Stimulated activated effector memory CD8-positive, alpha-beta T cell treated with anti-CD3 and anti-CD28 coated beads, Interleukin-12 subunit alpha, Interleukin-12 subunit beta, amount 100 ng/mL, for 72 hours (primary cell): ENCODE results near the gene ZNF335.
A peak's percentile ranks its signal among the peaks of the same experiment; 100 is the strongest.
"Not testable (repeated sequence)": the region's sequence is repeated elsewhere in the genome, so short reads cannot be mapped to it uniquely, and the experiment has no call there.

ENCODE experiments used
- ATAC-seq: fragments of 150-1000 bp; cut with Tn5 transposase; 2 replicates; pipeline ENCODE4 v1.10.0; 2021
- DNase-seq, 2 donors: peaks; one replicate each; pipeline ENCODE4 v3.0.0; 2021 to 2022; ENCODE audit warnings: low spot score in 2 of 2
- H3K27ac Mint-ChIP-seq: one replicate; pipeline ENCODE4 v1.8.0; 2022; ENCODE audit warnings: mild to moderate bottlenecking, mixed read lengths
- H3K36me3 Mint-ChIP-seq: one replicate; pipeline ENCODE4 v1.8.0; 2022; ENCODE audit warnings: mild to moderate bottlenecking, mixed read lengths
- H3K4me1 Mint-ChIP-seq: one replicate; pipeline ENCODE4 v1.8.0; 2022; ENCODE audit warnings: mixed read lengths
- H3K4me3 Mint-ChIP-seq: one replicate; pipeline ENCODE4 v1.8.0; 2022; ENCODE audit warnings: mild to moderate bottlenecking, mixed read lengths
- H3K9me3 Mint-ChIP-seq: one replicate; pipeline ENCODE4 v1.8.0; 2022; ENCODE audit warnings: mixed read lengths

The ZNF335 gene

DNA sequence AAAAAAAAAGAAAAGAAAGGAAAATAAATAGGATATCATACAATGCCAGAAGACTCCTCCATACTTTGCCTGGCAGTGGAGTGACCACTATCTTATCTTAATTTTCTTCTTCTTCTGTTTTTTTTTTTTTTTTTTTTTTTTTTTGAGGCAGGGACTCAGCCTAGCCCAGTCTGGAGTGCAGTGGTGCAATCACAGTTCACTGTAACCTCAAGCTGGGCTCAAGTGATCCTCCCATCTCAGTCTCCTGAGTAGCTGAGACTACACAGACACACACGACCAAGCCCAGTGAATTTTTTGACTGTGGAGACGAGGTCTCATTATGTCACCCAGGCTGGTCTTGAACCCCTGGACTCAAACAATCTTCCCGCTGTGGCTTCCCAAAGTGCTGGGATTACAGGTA lies 19.6 kb upstream of the ZNF335 start:
- no peaks in the 10 kb centered on the region for H3K36me3 Mint-ChIP-seq
- DNase-seq (no peak), ATAC-seq (no peak)
- H3K27ac Mint-ChIP-seq: no peak overlapping the region
- peaks cover 18% of the 10 kb centered on the region for H3K4me1 Mint-ChIP-seq
- H3K4me3 Mint-ChIP-seq: no peak overlapping the region
- no peaks in the 10 kb centered on the region for H3K9me3 Mint-ChIP-seq

GRCh38 chr20:45988830-45989229 lies 16.8 kb upstream of the ZNF335 start:
- not testable (repeated sequence) for H3K4me3 Mint-ChIP-seq, ATAC-seq, DNase-seq, H3K27ac Mint-ChIP-seq, H3K4me1 Mint-ChIP-seq, H3K9me3 Mint-ChIP-seq, H3K36me3 Mint-ChIP-seq

GRCh38 chr20:45987108-45987780 lies 15.2 kb upstream of the ZNF335 start:
- H3K27ac Mint-ChIP-seq: no peak overlapping the region
- ATAC-seq (peak; percentile 96), DNase-seq (peak; percentile 76 to 91)
- no peaks in the 10 kb centered on the region for H3K9me3 Mint-ChIP-seq
- no peak overlapping the region for H3K4me3 Mint-ChIP-seq
- H3K4me1 Mint-ChIP-seq: no peaks in the 10 kb centered on the region
- no peaks in the 10 kb centered on the region for H3K36me3 Mint-ChIP-seq

GRCh38 chr20:45985573-45985972 lies 13.6 kb upstream of the ZNF335 start:
- no peak overlapping the region for H3K27ac Mint-ChIP-seq
- no peak for ATAC-seq
- H3K9me3 Mint-ChIP-seq: no peaks in the 10 kb centered on the region
- no peak for DNase-seq
- H3K4me1 Mint-ChIP-seq: no peaks in the 10 kb centered on the region
- no peak overlapping the region for H3K4me3 Mint-ChIP-seq
- no peaks in the 10 kb centered on the region for H3K36me3 Mint-ChIP-seq

- no peaks in the 10 kb centered on the region for H3K4me1 Mint-ChIP-seq
- no peaks in the 10 kb centered on the region for H3K9me3 Mint-ChIP-seq
- H3K4me3 Mint-ChIP-seq: no peak overlapping the region
- DNase-seq (no peak), ATAC-seq (no peak)
- H3K36me3 Mint-ChIP-seq: no peaks in the 10 kb centered on the region
- H3K27ac Mint-ChIP-seq: no peak overlapping the region
These were observed 11.3 kb upstream of the ZNF335 start for GRCh38 chr20:45983279-45983743.

- Mint-ChIP-seq H3K4me3 (no peak overlapping the region), H3K27ac (no peak overlapping the region), H3K4me1 (no peaks in the 10 kb centered on the region), H3K36me3 (no peaks in the 10 kb centered on the region), H3K9me3 (no peaks in the 10 kb centered on the region)
- DNase-seq (no peak), ATAC-seq (no peak)
These were observed 9.3 kb upstream of the ZNF335 start for GRCh38 chr20:45981261-45981660.

GRCh38 chr20:45976086-45976485 lies 4.1 kb upstream of the ZNF335 start:
- Mint-ChIP-seq H3K36me3 (peaks cover 17% of the 10 kb centered on the region), H3K4me1 (peaks cover 8% of the 10 kb centered on the region), H3K4me3 (no peak overlapping the region), H3K9me3 (no peaks in the 10 kb centered on the region), H3K27ac (no peak overlapping the region)
- ATAC-seq (no peak), DNase-seq (no peak)

- peaks cover 19% of the 10 kb centered on the region for H3K36me3 Mint-ChIP-seq
- H3K4me1 Mint-ChIP-seq: peaks cover 8% of the 10 kb centered on the region
- H3K4me3 Mint-ChIP-seq: no peak overlapping the region
- ATAC-seq (no peak), DNase-seq (no peak)
- H3K9me3 Mint-ChIP-seq: no peaks in the 10 kb centered on the region
- no peak overlapping the region for H3K27ac Mint-ChIP-seq
These were observed 3.7 kb upstream of the ZNF335 start for GRCh38 chr20:45975686-45976085.

GRCh38 chr20:45974896-45975565 lies 3.0 kb upstream of the ZNF335 start:
- Mint-ChIP-seq H3K9me3 (no peaks in the 10 kb centered on the region), H3K4me3 (no peak overlapping the region)
- DNase-seq: no peak

GRCh38 chr20:45972500-45973183 lies 639 bp upstream of the ZNF335 start:
- peaks cover 30% of the 10 kb centered on the region for H3K4me1 Mint-ChIP-seq
- H3K9me3 Mint-ChIP-seq: no peaks in the 10 kb centered on the region
- H3K36me3 Mint-ChIP-seq: peaks cover 49% of the 10 kb centered on the region
- no peak for DNase-seq
- H3K4me3 Mint-ChIP-seq: peak overlapping the region; percentile 79
- H3K27ac Mint-ChIP-seq: peak overlapping the region; percentile 100
- peak; percentile 86 for ATAC-seq

More at GRCh38 chr20:45974896-45975565, 3.0 kb upstream of the ZNF335 start:
- Mint-ChIP-seq H3K4me1 (peaks cover 13% of the 10 kb centered on the region), H3K36me3 (peaks cover 25% of the 10 kb centered on the region), H3K27ac (no peak overlapping the region)
- no peak for ATAC-seq

DNA sequence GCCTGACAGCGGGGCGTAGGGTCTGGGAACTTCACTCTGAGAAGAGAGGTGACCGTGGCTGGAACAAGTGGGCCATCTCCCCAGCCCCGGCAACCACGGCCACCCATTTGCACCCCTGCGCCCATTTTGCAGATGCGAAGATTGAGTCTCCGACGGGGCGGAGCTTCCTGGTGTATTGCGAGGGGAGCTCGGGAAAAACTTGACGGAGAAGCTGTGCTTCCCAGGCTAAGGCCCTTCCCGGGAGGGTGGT lies 653 bp downstream of the ZNF335 start:
- Mint-ChIP-seq H3K4me3 (peak overlapping the region; percentile 79), H3K4me1 (peaks cover 30% of the 10 kb centered on the region), H3K36me3 (peaks cover 62% of the 10 kb centered on the region), H3K9me3 (no peaks in the 10 kb centered on the region), H3K27ac (peak overlapping the region; percentile 100)
- ATAC-seq (peak; percentile 12), DNase-seq (no peak)

GRCh38 chr20:45970646-45971424 lies 1.2 kb downstream of the ZNF335 start:
- Mint-ChIP-seq H3K4me3 (peak overlapping the region; percentile 79), H3K36me3 (peaks cover 67% of the 10 kb centered on the region), H3K27ac (peak overlapping the region; percentile 100), H3K4me1 (peaks cover 32% of the 10 kb centered on the region), H3K9me3 (no peaks in the 10 kb centered on the region)
- ATAC-seq: peak; percentile 0
- no peak for DNase-seq

DNA sequence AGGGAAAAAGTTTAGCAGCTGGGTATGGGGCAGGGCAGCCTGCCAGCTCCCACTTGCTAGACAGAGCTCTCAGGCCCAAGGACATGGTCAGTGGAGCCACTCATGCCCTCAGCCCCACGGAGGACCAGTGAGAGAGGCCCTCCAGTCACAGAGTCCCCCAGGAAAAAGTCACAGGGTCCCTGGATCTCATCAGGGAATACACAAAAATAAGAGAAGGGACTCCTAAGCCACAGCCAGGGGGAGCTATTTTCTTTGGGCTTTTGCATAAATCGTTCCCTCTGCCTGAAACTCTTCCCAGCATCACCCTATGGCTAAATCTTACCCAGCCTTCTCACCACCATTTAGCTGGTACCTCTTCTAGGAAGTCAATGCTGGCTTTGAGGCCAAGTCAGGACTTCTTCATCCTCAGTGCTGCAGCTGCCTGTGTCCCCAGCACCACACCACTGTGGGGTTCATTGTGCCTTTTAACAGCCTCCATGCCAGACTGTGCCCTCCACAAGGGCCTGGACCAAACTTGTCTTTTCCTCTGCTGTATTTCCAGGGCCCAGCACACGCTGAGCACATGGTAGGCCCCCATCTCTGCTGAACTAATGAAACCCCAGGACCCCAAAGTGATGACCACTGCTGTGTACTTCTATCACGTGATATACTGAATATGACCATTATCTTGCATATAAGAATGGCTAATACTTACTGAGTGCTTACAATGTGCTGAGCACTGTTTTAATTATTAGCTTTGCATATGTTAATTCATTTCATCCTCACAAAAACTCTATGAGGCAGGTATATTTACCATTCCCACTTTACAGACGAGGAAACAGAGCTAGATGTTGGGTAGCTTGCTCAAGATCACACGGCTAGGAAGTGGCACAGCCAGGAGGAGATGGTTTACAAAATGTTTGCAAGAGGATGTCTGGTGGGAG lies 2.0 kb downstream of the ZNF335 start:
- peaks cover 76% of the 10 kb centered on the region for H3K36me3 Mint-ChIP-seq
- peak overlapping the region; percentile 100 for H3K27ac Mint-ChIP-seq
- H3K9me3 Mint-ChIP-seq: no peaks in the 10 kb centered on the region
- peaks cover 41% of the 10 kb centered on the region for H3K4me1 Mint-ChIP-seq
- DNase-seq (no peak), ATAC-seq (no peak)
- H3K4me3 Mint-ChIP-seq: peak overlapping the region; percentile 79

DNA sequence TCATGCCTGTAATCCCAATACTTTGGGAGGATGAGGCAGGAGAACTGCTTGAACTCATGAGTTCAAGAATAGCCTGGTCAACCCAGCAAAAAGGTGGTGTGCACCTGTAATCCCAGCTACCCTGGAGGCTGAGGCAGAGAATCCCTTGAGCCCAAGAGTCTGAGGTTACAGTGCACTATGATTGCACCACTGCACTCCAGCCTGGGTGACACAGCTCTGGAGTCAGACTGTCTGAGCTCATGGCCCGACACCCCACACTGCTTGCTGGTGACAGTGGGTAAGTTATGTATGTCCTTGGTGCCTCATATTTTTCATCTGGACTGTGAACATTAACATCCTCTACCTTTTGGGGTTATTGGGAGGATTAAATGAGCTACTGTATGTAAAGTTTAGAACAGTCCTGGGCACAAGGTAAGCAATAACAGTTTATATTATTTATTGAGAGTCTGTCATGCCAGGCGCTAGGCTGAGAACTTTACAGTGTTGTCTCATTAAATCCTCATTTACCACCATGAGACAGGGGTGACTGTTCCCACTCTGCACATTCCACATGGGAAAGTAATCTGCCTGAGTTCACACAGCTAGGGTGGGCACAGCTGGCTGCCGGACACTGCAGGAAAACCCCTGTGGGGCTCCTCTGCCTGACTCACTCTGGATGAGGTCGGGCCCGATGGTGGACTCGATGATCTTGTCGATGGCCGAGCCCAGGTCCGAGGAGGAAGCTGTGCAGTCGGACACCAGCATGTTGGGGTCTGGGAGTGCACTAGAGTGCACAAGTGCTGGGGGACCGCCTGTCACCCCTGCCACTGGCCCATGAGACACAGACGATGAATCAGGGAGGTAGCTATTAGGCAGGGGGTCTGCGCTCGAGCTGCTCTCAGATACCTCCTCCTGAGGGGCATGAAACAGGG lies 2.9 kb downstream of the ZNF335 start:
- no peak for ATAC-seq
- Mint-ChIP-seq H3K27ac (peak overlapping the region; percentile 100), H3K9me3 (no peaks in the 10 kb centered on the region), H3K4me1 (peaks cover 43% of the 10 kb centered on the region), H3K36me3 (peaks cover 85% of the 10 kb centered on the region), H3K4me3 (peak overlapping the region; percentile 79)
- DNase-seq: no peak
